Osteocyte (in vitro differentiated cells): ENCODE measurements around the gene LCMT1. TPM values are rescaled to one million over a fixed set of nuclear protein-coding genes. Genes with fewer than 3 reads are reported as not detected.
A peak's percentile ranks its signal among the peaks of the same experiment; 100 is the strongest.

Experiments
- DNase-seq: peaks from one replicate; pipeline ENCODE4 v3.0.0; 2021; ENCODE audit warnings: mixed read lengths; ENCODE audit not compliant: unreplicated experiment; ENCODE audit errors: extremely low spot score
- H3K27ac Mint-ChIP-seq: one replicate; pipeline ENCODE4 v1.8.0; 2021; ENCODE audit warnings: mild to moderate bottlenecking, mixed read lengths; ENCODE audit not compliant: unreplicated experiment
- H3K27me3 Mint-ChIP-seq: one replicate; pipeline ENCODE4 v1.8.0; 2021; ENCODE audit warnings: mixed read lengths; ENCODE audit not compliant: unreplicated experiment
- H3K36me3 Mint-ChIP-seq: one replicate; pipeline ENCODE4 v1.8.0; 2021; ENCODE audit warnings: mixed read lengths; ENCODE audit not compliant: unreplicated experiment
- H3K4me1 Mint-ChIP-seq: one replicate; pipeline ENCODE4 v1.8.0; 2021; ENCODE audit warnings: mixed read lengths; ENCODE audit not compliant: unreplicated experiment
- H3K4me3 Mint-ChIP-seq: one replicate; pipeline ENCODE4 v1.8.0; 2021; ENCODE audit warnings: mild to moderate bottlenecking, moderate library complexity, mixed read lengths; ENCODE audit not compliant: unreplicated experiment
- H3K9me3 Mint-ChIP-seq: one replicate; pipeline ENCODE4 v1.8.0; 2021; ENCODE audit warnings: mixed read lengths; ENCODE audit not compliant: unreplicated experiment
- total RNA-seq: library from RNA; stranded (reverse); gene quantifications from 2 replicates; pipeline ENCODE4 v1.2.1, GENCODE V29; 2021
- TF ChIP-seq, protein P1 (sequence below): fragments of 200-600 bp; sonication (generic); IDR thresholded peaks from 2 replicates; pipeline ENCODE4 v1.5.0; 2021; ENCODE audit warnings: antibody characterized with exemption, mild to moderate bottlenecking, moderate library complexity

Gene LCMT1
- total RNA-seq, 1 donor from 2014 or later = 52.2 TPM

DNA sequence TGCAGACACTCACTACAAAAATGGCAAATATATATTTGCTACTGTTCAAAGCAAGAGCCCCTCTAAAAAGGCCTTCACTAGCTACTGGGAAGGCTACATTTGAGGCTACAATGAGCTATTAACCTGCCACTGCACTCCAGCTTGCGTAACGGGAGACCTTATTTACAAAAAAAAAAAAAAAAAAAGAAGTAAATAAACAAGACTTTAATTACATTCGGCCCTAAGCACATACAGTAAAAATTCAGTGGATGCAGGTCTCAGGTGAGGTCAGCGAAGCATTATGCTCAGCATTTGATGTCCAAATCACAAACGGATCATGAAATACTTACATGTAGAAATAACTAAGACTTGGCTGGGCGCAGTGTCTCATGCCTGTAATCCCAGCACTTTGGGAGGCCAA, 26.7 kb upstream of the LCMT1 start:
- TF ChIP-seq, protein P1, sequence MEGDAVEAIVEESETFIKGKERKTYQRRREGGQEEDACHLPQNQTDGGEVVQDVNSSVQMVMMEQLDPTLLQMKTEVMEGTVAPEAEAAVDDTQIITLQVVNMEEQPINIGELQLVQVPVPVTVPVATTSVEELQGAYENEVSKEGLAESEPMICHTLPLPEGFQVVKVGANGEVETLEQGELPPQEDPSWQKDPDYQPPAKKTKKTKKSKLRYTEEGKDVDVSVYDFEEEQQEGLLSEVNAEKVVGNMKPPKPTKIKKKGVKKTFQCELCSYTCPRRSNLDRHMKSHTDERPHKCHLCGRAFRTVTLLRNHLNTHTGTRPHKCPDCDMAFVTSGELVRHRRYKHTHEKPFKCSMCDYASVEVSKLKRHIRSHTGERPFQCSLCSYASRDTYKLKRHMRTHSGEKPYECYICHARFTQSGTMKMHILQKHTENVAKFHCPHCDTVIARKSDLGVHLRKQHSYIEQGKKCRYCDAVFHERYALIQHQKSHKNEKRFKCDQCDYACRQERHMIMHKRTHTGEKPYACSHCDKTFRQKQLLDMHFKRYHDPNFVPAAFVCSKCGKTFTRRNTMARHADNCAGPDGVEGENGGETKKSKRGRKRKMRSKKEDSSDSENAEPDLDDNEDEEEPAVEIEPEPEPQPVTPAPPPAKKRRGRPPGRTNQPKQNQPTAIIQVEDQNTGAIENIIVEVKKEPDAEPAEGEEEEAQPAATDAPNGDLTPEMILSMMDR = no peak
- DNase-seq = no peak
- no peaks in the 10 kb centered on the region for H3K27me3 Mint-ChIP-seq
- H3K9me3 Mint-ChIP-seq = no peaks in the 10 kb centered on the region
- no peak overlapping the region for H3K4me3 Mint-ChIP-seq
- H3K27ac Mint-ChIP-seq = no peak overlapping the region
- no peaks in the 10 kb centered on the region for H3K36me3 Mint-ChIP-seq
- peaks cover 25% of the 10 kb centered on the region for H3K4me1 Mint-ChIP-seq

- TF ChIP-seq, protein P1 = no peak
- no peaks in the 10 kb centered on the region for H3K36me3 Mint-ChIP-seq
- H3K27ac Mint-ChIP-seq = peak overlapping the region; percentile 64
- H3K9me3 Mint-ChIP-seq = no peaks in the 10 kb centered on the region
- H3K4me1 Mint-ChIP-seq = peaks cover 25% of the 10 kb centered on the region
- DNase-seq = no peak
- no peaks in the 10 kb centered on the region for H3K27me3 Mint-ChIP-seq
- H3K4me3 Mint-ChIP-seq = no peak overlapping the region
These were observed 23.8 kb upstream of the LCMT1 start for GRCh38 chr16:25087761-25088160.

GRCh38 chr16:25089351-25089750, 22.2 kb upstream of the LCMT1 start:
- Mint-ChIP-seq H3K36me3 (no peaks in the 10 kb centered on the region), H3K27ac (no peak overlapping the region), H3K27me3 (no peaks in the 10 kb centered on the region), H3K4me3 (no peak overlapping the region), H3K4me1 (peaks cover 30% of the 10 kb centered on the region), H3K9me3 (no peaks in the 10 kb centered on the region)
- no peak for DNase-seq
- TF ChIP-seq, protein P1 = no peak

DNA sequence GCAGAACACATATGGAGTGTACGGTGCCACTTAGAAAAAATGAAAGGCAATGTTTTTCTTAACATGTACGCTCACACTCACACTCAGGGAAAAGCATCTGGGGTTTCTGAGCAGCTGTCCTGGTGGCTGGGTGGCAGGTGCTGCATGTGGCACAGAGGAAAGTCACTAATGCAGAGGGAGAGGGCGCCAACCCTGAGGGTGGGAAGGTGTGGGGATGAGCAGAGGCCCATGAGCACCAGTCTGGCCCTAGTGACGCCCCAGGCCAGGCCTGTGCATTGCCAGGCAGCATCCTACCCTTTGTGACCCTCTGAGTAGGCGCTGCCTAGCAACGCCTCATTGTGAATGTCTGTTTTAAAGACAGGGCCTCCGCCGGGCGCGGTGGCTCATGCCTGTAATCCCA, 19.1 kb upstream of the LCMT1 start:
- H3K27me3 Mint-ChIP-seq = no peaks in the 10 kb centered on the region
- H3K4me1 Mint-ChIP-seq = peaks cover 38% of the 10 kb centered on the region
- no peak overlapping the region for H3K4me3 Mint-ChIP-seq
- DNase-seq = no peak
- H3K9me3 Mint-ChIP-seq = no peaks in the 10 kb centered on the region
- no peaks in the 10 kb centered on the region for H3K36me3 Mint-ChIP-seq
- H3K27ac Mint-ChIP-seq = no peak overlapping the region
- TF ChIP-seq, protein P1 = no peak

DNA sequence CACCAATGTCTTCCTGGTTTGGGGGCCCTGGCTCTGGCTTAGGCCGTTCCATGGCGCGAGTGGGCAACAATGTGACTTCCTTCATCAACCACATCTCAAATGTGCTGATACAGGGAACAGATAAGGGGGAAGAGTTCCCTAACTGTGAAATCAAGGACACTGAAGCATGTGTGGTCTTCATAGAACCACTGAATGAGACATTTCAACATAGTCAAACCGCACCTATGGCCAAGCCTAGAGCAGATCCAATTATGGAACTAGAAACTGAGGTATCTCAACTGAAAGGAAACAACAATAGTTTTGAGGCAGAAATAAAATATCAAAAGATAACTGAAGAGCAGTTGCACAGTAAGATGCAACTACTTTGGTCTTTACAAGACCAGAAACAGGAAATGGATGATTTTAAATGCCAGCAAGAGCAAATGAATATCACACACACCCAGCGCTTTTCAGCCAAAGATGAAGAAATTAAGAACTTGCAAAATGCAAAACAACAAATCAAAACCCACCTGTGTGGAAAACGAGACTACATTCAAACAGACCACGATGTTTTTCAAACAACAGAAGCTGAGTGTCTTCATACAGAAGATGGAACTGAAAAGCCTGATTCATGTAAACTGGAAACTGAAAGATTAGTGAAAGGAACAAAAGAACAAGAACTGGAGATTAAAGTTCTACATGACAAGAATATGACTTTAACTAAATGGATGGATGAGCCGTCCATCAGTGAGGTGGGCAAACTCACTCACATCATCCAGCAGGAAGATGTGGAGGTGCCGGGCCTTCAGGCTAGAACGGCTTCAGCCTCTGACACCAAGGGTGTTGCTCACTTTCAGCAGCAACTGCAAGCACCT, 18.1 kb upstream of the LCMT1 start:
- Mint-ChIP-seq H3K4me3 (no peak overlapping the region), H3K27me3 (no peaks in the 10 kb centered on the region), H3K9me3 (no peaks in the 10 kb centered on the region), H3K4me1 (peaks cover 29% of the 10 kb centered on the region), H3K36me3 (no peaks in the 10 kb centered on the region), H3K27ac (no peak overlapping the region)
- TF ChIP-seq, protein P1 = no peak
- DNase-seq = no peak
